CD4-positive, alpha-beta T cell treated with Interleukin-15 for 1 hour (primary cell): Measurements from ENCODE around the gene PRRG2.
A peak's percentile ranks its signal among the peaks of the same experiment; 100 is the strongest.

Experiments used
- DNase-seq: peaks from one replicate; pipeline ENCODE4 v3.0.0-alpha.2; 2020

PRRG2 gene

GRCh38 chr19:49581007-49581508 lies at the start of gene PRRG2:
Gene PRRG2, plus strand, starts transcription at chr19:49581316. Its CDS starts 1,904 bp downstream, at chr19:49583220.
- DNase-seq, result no peak

GRCh38 chr19:49533551-49534488 lies 47.3 kb upstream of the PRRG2 start:
- peak; percentile 84 for DNase-seq

- no peak for DNase-seq
Observed at GRCh38 chr19:49534632-49535385, 46.3 kb upstream of the PRRG2 start.

- DNase-seq, result no peak
Observed at GRCh38 chr19:49536921-49537462, 44.1 kb upstream of the PRRG2 start.

DNA sequence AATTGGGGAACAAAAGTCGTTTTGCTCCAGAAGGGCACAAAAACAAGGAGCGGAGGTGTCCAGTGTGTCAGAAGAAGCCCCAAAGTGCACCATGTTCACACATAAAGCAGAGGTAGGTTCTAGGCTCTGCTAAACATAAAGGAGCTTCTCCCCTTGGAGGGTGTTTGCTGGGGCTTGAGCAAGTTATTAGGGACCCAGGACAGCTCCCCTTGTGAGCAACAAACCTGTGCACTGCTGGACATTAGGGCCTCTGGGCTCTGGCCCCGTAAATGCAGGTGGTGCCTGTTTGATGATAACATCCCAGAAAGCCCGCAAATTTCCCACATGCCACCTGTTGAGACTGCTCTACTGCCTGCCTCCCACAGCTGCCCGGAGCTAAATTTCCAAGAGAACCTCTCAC lies 42.5 kb upstream of the PRRG2 start:
- no peak for DNase-seq

- DNase-seq, result no peak
Observed at GRCh38 chr19:49539192-49539952, 41.7 kb upstream of the PRRG2 start.

DNA sequence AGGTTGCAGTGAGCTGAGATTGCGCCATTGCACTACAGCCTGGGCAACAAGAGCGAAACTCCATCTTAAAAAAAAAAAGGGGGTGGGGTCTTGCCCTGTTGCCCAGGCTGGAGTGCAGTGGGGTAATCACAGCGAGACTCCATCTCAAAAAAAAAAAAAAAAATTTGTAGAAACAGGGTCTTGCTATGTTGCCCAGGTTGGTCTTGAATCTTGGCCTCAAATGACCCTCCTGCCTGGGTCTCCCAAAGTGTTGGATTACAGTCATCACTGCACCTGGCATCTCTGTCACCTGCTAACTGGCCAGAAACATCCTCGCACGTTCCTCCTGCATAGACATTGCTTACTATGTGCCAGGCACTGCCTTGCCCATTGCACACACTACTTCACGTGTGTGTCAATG lies 39.2 kb upstream of the PRRG2 start:
- DNase-seq, result no peak

DNA sequence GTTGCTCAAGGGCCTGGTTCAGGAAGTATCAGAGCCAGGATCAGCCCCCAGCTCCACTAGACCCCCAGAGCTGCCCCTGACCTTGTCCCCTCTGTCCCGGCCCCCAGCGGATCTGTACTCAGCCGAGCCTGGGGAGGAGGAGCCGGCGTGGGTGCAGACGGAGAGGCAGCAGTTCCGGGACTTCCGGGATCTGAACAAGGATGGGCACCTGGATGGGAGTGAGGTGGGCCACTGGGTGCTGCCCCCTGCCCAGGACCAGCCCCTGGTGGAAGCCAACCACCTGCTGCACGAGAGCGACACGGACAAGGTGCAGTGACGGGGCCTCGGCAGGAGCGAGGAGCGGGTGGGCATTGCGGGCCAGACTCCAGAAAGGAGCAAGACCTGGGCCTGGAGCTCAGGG lies 38.7 kb upstream of the PRRG2 start:
- no peak for DNase-seq

GRCh38 chr19:49543032-49543431 lies 38.1 kb upstream of the PRRG2 start:
- no peak for DNase-seq

- DNase-seq, result no peak
Observed at GRCh38 chr19:49544154-49544553, 37.0 kb upstream of the PRRG2 start.

GRCh38 chr19:49546825-49547565 lies 34.1 kb upstream of the PRRG2 start:
- DNase-seq, result peak; percentile 60

- no peak for DNase-seq
Observed at GRCh38 chr19:49549045-49549444, 32.1 kb upstream of the PRRG2 start.

DNA sequence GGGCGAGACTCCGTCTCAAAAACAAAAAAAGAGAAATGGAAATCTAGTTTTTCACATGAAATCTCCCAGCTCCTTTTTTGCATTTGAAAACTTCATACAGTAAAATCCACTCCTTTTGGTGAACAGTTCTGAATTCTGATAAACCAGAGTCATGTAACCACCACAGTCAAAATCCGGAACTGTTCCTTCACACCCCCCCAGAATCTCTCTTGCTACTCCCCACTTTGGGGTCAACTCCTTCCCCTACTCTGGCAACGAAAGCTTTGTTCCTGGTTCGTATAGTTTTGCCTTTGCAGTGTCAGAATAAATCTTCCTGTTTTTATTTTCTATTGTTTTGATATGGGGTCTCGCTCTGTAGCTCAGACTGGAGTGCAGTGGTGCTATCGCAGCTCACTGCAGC lies 29.6 kb upstream of the PRRG2 start:
- no peak for DNase-seq

DNA sequence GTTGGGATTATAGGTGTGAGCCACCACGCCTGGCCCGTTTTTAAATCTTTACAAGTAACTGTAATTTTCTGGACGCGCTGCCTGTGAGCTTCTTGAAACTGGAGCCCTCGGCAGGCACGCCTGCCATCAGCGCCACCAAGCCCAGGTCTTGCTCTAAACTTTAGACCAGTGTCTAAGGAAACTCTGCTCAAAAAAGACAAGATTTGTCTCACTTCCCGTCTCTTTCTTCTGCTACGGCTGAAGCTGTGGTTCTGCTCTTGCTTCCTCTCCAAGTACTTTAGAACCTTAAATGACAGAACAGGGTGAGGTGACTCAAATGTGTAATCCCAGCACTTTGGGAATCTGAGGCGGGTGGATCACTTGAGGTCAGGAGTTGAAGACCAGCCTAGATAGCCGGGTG lies 28.4 kb upstream of the PRRG2 start:
- no peak for DNase-seq

DNA sequence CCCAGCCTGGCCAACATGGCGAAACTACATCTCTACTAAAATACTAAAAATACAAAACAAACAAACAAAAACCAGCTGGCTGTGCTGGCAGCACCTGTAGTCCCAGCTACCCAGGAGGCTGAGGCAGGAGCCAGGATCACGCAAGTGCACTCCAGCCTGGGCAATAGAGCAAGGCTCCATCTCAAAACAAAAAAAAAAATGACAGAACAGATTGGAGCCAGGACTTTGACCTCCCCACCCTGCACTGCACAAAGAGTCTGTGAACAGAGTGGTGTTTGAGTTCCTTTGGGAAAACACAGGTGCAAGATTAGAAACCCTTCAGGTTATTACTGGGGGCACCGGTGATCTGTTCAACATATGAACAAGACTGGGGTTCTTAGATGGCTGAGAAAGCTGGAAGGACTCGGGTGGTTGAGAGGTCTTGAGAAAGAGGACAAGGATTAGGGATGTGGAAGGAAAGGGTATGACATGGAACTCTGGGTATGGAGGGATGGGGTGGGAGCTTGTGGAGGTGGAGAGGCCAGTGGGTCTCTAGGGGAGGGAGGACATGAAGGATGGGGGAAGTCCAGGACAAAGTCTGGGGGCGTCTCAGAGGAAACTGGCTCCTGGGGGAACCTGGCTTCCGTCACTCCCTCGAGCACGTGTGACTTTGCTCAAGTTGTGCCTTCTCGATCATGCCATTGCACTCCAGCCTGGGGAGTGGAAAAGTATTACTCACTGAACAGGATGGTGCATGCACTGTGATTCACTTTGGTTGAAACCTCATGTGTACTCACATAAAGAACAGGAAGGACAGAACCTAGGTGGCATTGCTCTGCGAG lies 27.5 kb upstream of the PRRG2 start:
- DNase-seq, result no peak

GRCh38 chr19:49554701-49555181 lies 26.4 kb upstream of the PRRG2 start:
- DNase-seq, result peak; percentile 57

DNA sequence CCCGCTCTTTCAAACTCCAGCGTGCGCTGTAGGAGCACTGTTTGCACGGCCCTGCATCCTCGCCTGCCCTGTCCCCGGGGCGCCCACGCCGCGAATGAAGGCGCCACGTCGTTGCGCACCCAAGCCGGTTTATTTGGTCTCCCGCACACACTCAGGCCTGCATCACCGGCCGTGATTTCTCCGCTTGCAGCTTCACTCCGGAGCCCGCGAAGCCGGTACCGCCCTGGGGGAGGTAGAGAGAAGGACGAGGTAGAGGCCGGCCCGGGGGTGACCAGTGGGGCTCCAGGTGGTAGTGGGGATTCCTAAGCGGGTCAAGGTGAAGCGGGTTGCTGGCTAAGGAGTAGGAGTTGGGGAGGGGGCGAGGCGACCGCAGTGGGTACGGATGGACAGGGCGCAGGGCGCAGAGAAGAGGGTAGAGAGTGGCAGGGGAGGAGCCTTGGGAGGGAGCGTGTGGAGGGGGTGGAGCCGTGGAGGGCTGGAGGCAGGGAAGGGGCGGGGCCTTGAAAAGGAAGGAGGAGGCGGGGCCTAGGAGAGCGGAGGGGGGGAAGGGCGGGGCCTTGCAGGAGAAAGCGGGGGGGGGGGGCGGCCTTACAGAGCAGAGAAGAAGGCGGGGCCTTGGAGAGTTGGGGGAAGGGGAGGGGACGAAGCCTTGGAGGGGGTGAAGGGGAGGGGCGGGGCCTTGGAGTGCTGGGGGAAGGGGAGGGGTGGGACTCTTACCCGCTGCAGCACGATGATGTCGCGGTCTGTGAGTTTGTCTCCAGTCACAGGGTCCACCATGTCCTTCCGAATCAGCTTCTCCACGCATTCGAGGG lies 25.3 kb upstream of the PRRG2 start:
- DNase-seq, result peak; percentile 84

DNA sequence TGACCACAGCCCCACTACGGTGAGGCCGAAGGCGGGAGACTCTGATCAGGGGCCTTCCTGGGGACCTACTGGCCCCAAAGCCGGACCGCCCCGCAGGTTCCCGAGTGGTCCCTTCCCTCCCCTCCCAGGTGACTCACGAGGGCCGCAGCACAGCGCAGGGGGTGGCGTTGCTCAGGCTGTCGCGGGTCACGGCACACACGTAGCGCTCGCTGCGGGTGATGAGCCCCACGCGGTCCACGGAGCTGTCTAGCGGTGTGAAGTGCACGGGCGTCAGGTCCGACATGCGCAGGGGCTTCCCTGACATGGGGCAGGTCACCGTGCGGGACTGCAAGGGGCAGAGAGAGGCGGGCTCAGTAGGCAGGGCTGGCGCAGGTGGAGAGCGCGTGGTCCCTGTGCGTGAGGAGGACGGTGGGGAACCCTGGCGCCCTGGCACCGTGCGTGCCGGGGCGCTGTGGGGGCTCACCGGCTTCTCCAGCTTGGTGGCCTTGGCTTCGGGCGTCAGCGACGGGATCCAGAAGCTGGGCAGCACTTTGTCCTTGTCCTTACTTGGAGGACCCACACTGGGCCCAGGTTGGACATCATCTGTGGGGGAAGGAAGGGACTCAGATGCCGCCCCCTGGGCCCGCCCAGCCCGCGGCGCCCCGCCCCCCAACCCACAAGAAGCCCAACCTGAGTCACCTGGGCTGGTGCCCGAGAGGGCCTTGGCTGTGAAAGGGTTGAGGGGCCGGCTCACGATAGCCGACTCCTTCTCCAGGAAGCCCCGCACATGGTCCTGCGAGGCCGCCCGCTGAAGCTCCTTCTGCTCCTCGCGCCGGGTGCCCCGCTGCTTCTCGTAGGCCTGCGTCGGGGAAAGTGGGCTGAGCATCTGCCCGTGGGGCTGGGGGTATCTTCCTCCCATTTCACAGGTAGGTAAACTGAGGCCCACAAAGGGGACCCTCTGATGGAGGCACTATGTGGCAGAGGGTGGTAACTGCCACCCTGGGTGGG lies 24.4 kb upstream of the PRRG2 start:
- DNase-seq, result no peak
